Neuronal stem cell (in vitro differentiated cells): ENCODE data around the gene MED12L.

Source experiments
- DNase-seq: peaks from one replicate; pipeline ENCODE4 v3.0.0-alpha.2; 2013; ENCODE audit warnings: low spot score
- H2AFZ ChIP-seq: one replicate; pipeline ENCODE4 v1.6.1; 2013; ENCODE audit warnings: mild to moderate bottlenecking, low read length, inconsistent platforms
- H2AK5ac ChIP-seq: 2 replicates; pipeline ENCODE4 v1.6.1; 2013; ENCODE audit warnings: low read depth, mild to moderate bottlenecking, inconsistent platforms, low read length, moderate library complexity, mixed read lengths
- H2BK120ac ChIP-seq: 2 replicates; pipeline ENCODE4 v1.6.1; 2013; ENCODE audit warnings: low read depth, mild to moderate bottlenecking, inconsistent platforms, low read length, moderate library complexity, mixed read lengths
- H2BK12ac ChIP-seq: one replicate; pipeline ENCODE4 v1.6.1; 2013; ENCODE audit warnings: low read length, inconsistent platforms
- H2BK15ac ChIP-seq: 2 replicates; pipeline ENCODE4 v1.6.1; 2013; ENCODE audit warnings: mild to moderate bottlenecking, low read length, inconsistent platforms, mixed read lengths
- H2BK5ac ChIP-seq: one replicate; pipeline ENCODE4 v1.6.1; 2013; ENCODE audit warnings: inconsistent platforms, mild to moderate bottlenecking, low read length, moderate library complexity
- H3K14ac ChIP-seq: one replicate; pipeline ENCODE4 v1.6.1; 2013; ENCODE audit warnings: low read length, inconsistent platforms
- H3K18ac ChIP-seq: 2 replicates; pipeline ENCODE4 v1.6.1; 2013; ENCODE audit warnings: low read length, inconsistent platforms
- H3K23ac ChIP-seq: 2 replicates; pipeline ENCODE4 v1.6.1; 2013; ENCODE audit warnings: low read depth, mild to moderate bottlenecking, mixed read lengths, low read length, inconsistent platforms; ENCODE audit not compliant: poor library complexity
- H3K27ac ChIP-seq: replicated peaks from 3 replicates; pipeline ENCODE4 v1.5.1; 2013; ENCODE audit warnings: low read length, inconsistent platforms
- H3K27me3 ChIP-seq, 3 experiments: 2 replicates each; pipeline ENCODE4 v1.6.1; 2013; ENCODE audit warnings: low read length in 3 of 3, mild to moderate bottlenecking in 2 of 3, inconsistent platforms in 1 of 3, low read depth in 1 of 3, mixed read lengths in 1 of 3, moderate library complexity in 1 of 3; ENCODE audit not compliant: control insufficient read depth in 3 of 3, insufficient read depth in 3 of 3
- H3K36me3 ChIP-seq, 2 donors: replicated peaks in 1 of 2; 2 replicates each; pipeline ENCODE4 v1.6.1; 2013; ENCODE audit warnings: low read length in 2 of 2; ENCODE audit not compliant: control insufficient read depth in 2 of 2, insufficient read depth in 2 of 2
- H3K4ac ChIP-seq: 2 replicates; pipeline ENCODE4 v1.6.1; 2013; ENCODE audit warnings: inconsistent platforms, mild to moderate bottlenecking, low read length, moderate library complexity
- H3K4me1 ChIP-seq, 2 donors: 1 replicate in 1 of 2; 2 replicates in 1 of 2; pipeline ENCODE4 v1.6.1; 2013; ENCODE audit warnings: low read length in 2 of 2, low read depth in 1 of 2; ENCODE audit not compliant: control insufficient read depth in 2 of 2, insufficient read depth in 1 of 2
- H3K4me2 ChIP-seq: one replicate; pipeline ENCODE4 v1.6.1; 2013; ENCODE audit warnings: mild to moderate bottlenecking, low read length, inconsistent platforms; ENCODE audit not compliant: insufficient read depth, poor library complexity, severe bottlenecking
- H3K4me3 ChIP-seq, 2 donors: 2 replicates each; pipeline ENCODE4 v1.5.1; 2013; ENCODE audit warnings: low read length in 2 of 2, mild to moderate bottlenecking in 2 of 2, inconsistent platforms in 1 of 2, moderate library complexity in 1 of 2
- H3K79me1 ChIP-seq: one replicate; pipeline ENCODE4 v1.6.1; 2013; ENCODE audit warnings: low read depth, mild to moderate bottlenecking, inconsistent platforms, low read length, moderate library complexity
- H3K9ac ChIP-seq: one replicate; pipeline ENCODE4 v1.6.1; 2013; ENCODE audit warnings: mild to moderate bottlenecking, low read depth, low read length, inconsistent platforms; ENCODE audit not compliant: poor library complexity
- H3K9me3 ChIP-seq, 2 donors: replicated peaks in 1 of 2; 2 replicates each; pipeline versions ENCODE3 to v1.6.1; 2013; ENCODE audit warnings: low read length in 2 of 2, mild to moderate bottlenecking in 2 of 2, inconsistent platforms in 1 of 2, low read depth in 1 of 2, mixed read lengths in 1 of 2, moderate library complexity in 1 of 2; ENCODE audit not compliant: control insufficient read depth in 2 of 2, insufficient read depth in 1 of 2
- H4K8ac ChIP-seq: one replicate; pipeline ENCODE4 v1.6.1; 2013; ENCODE audit warnings: low read depth, mild to moderate bottlenecking, inconsistent platforms, low read length, moderate library complexity
- H4K91ac ChIP-seq: one replicate; pipeline ENCODE4 v1.6.1; 2013; ENCODE audit warnings: low read length, low read depth, mild to moderate bottlenecking, inconsistent platforms; ENCODE audit not compliant: poor library complexity
- WGBS, 2 donors: extraction: QIAGEN DNeasy Blood & Tissue Kit; methylation state at CpG; one replicate each; pipeline ENCODE4 v1.1.7; 2013; ENCODE audit warnings: missing lambda C conversion rate in 2 of 2, mixed read lengths in 1 of 2; ENCODE audit not compliant: insufficient read length in 2 of 2, insufficient replicate concordance in 1 of 2; ENCODE audit errors: extremely low coverage in 2 of 2; 5-methylcytosine and 5-hydroxymethylcytosine counted together

Gene MED12L

GRCh38 chr3:151198849-151199248 is 113.4 kb downstream of the MED12L start:
- H3K4me1 ChIP-seq = peaks cover 0 to 8% of the 10 kb centered on the region in 2 donors
- H3K4me2 ChIP-seq = no peak overlapping the region
- no peak overlapping the region for H2BK15ac ChIP-seq
- H4K91ac ChIP-seq = no peak overlapping the region
- H3K4me3 ChIP-seq = no peak overlapping the region
- H3K9me3 ChIP-seq = no peaks in the 10 kb centered on the region
- no peak overlapping the region for H2AFZ ChIP-seq
- H3K18ac ChIP-seq = no peak overlapping the region
- no peak overlapping the region for H3K14ac ChIP-seq
- no peaks in the 10 kb centered on the region for H3K27me3 ChIP-seq
- no peak overlapping the region for H3K9ac ChIP-seq
- no CpG with 5 or more reads among the region's 5 CpGs for WGBS, 2 donors
- no peak overlapping the region for H3K27ac ChIP-seq
- no peak overlapping the region for H2BK12ac ChIP-seq
- no peak overlapping the region for H4K8ac ChIP-seq
- H3K79me1 ChIP-seq = no peaks in the 10 kb centered on the region
- no peak overlapping the region for H3K23ac ChIP-seq
- H2BK120ac ChIP-seq = no peak overlapping the region
- H3K4ac ChIP-seq = no peak overlapping the region
- H2AK5ac ChIP-seq = no peak overlapping the region
- no peak for DNase-seq
- no peak overlapping the region for H2BK5ac ChIP-seq
- H3K36me3 ChIP-seq = peaks cover 7% of the 10 kb centered on the region in 2 donors

DNA sequence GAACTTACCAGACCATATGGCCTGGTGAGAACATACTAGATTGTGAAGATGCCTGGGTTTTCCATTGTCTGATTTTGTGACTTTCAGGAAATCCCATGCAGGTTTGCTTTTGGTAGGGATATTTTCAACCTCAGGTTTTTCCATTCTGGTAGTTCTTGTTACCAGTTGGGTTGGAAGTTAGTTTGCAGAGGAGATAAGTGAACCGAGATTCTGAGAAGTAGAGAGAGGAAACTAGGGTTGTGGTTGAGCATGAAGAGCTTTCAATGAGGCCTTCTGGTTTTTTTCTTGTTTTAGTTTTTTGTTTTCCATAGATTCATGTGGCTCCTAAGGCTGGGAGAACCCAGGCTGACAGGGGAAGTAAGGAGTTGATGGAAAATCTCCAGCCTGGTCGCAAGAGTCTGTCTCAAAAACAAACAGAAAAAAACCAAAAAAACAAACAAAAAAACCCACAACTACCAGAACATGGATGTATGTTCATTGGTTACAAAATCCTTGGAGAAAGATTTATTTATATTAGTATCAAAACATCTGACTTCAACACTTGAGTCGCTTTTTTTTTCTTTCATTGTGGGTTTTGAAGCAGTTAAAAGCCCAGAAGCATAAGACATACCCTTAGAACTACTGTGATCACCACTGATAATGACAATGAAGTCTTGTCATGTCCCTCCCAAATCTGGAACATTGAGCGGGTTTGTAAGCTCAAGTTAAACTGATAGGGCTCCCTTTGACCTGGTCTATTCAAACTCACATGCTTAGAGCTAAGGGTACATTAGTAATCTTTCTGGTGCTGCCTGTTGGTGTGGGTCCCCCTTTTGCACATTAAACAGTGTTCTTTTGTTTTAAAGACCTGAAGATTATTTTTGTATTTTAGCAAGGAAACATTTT is 114.3 kb downstream of the MED12L start:
- Histone ChIP-seq H3K4me1 (peaks cover 0 to 8% of the 10 kb centered on the region in 2 donors), H3K36me3 (peaks cover 3 to 4% of the 10 kb centered on the region in 2 donors), H4K91ac (no peak overlapping the region), H3K9me3 (no peaks in the 10 kb centered on the region), H2AK5ac (no peak overlapping the region), H3K4me2 (no peak overlapping the region), H2BK120ac (no peak overlapping the region), H3K4me3 (no peak overlapping the region), H3K9ac (no peak overlapping the region), H2BK12ac (no peak overlapping the region), H3K23ac (no peak overlapping the region), H3K4ac (no peak overlapping the region), H4K8ac (no peak overlapping the region), H3K27me3 (no peaks in the 10 kb centered on the region), H3K14ac (no peak overlapping the region), H2BK5ac (no peak overlapping the region), H3K79me1 (no peaks in the 10 kb centered on the region), H3K27ac (no peak overlapping the region), H2AFZ (no peak overlapping the region), H3K18ac (no peak overlapping the region), H2BK15ac (no peak overlapping the region)
- WGBS, 2 donors = no CpG with 5 or more reads among the region's 4 CpGs
- DNase-seq = no peak

DNA sequence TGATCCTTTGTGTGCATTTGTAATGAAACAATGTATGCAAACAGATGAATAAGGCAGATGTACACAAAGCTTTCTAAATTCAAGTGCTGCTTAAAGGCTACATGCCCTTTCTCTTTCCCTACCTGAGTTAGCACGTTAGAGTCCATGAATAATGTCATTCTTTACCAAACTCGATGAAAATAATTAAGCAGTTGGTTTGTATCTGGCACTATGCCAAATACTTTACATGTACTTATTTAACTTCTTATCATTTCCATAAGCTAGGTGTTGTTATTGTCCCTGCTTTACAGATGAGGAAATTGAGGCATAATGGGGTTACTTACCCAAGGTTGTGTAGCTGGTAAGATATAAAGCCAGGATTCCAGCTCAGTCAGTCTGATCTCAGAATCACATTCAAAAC is 115.1 kb downstream of the MED12L start:
- no peak overlapping the region for H3K18ac ChIP-seq
- H3K27ac ChIP-seq = no peak overlapping the region
- no peaks in the 10 kb centered on the region for H3K9me3 ChIP-seq
- no peak for DNase-seq
- no peak overlapping the region for H3K14ac ChIP-seq
- H4K8ac ChIP-seq = no peak overlapping the region
- no peak overlapping the region for H3K23ac ChIP-seq
- no peak overlapping the region for H2BK12ac ChIP-seq
- H2BK120ac ChIP-seq = no peak overlapping the region
- H3K36me3 ChIP-seq = peaks cover 3 to 4% of the 10 kb centered on the region in 2 donors
- H2BK15ac ChIP-seq = no peak overlapping the region
- no CpG with 5 or more reads among the region's 2 CpGs for WGBS, 2 donors
- H3K27me3 ChIP-seq = no peaks in the 10 kb centered on the region
- H3K79me1 ChIP-seq = no peaks in the 10 kb centered on the region
- no peak overlapping the region for H3K4me3 ChIP-seq
- H3K4me2 ChIP-seq = no peak overlapping the region
- H2AK5ac ChIP-seq = no peak overlapping the region
- H4K91ac ChIP-seq = no peak overlapping the region
- H3K4ac ChIP-seq = no peak overlapping the region
- peaks cover under 1 to 8% of the 10 kb centered on the region in 2 donors for H3K4me1 ChIP-seq
- no peak overlapping the region for H2AFZ ChIP-seq
- H3K9ac ChIP-seq = no peak overlapping the region
- H2BK5ac ChIP-seq = no peak overlapping the region

GRCh38 chr3:151201051-151201730 is 115.7 kb downstream of the MED12L start:
- H3K14ac ChIP-seq = no peak overlapping the region
- peaks cover 2 to 3% of the 10 kb centered on the region in 2 donors for H3K4me1 ChIP-seq
- no peak overlapping the region for H3K9ac ChIP-seq
- H3K18ac ChIP-seq = no peak overlapping the region
- H3K36me3 ChIP-seq = peaks cover 3 to 4% of the 10 kb centered on the region in 2 donors
- DNase-seq = no peak
- no peak overlapping the region for H2AFZ ChIP-seq
- no peak overlapping the region for H2AK5ac ChIP-seq
- no peak overlapping the region for H2BK5ac ChIP-seq
- 100% methylated on average over 1 of the region's 7 CpGs; no CpG with 5 or more reads in 1 of the 2 donors for WGBS, 2 donors
- no peaks in the 10 kb centered on the region for H3K9me3 ChIP-seq
- no peak overlapping the region for H4K8ac ChIP-seq
- H2BK120ac ChIP-seq = no peak overlapping the region
- H3K27me3 ChIP-seq = no peaks in the 10 kb centered on the region
- no peak overlapping the region for H3K27ac ChIP-seq
- no peak overlapping the region for H3K4ac ChIP-seq
- H3K4me3 ChIP-seq = no peak overlapping the region
- no peak overlapping the region for H4K91ac ChIP-seq
- H2BK12ac ChIP-seq = no peak overlapping the region
- H2BK15ac ChIP-seq = no peak overlapping the region
- H3K79me1 ChIP-seq = no peaks in the 10 kb centered on the region
- H3K23ac ChIP-seq = no peak overlapping the region
- H3K4me2 ChIP-seq = no peak overlapping the region
